GM19328 (cell line): ENCODE data around the gene SLC28A3.

Source experiments
- ATAC-seq: cut with Tn5 transposase; IDR thresholded peaks from one replicate; pipeline ENCODE4 v1.9.1; 2021; ENCODE audit warnings: mild to moderate bottlenecking, moderate library complexity; ENCODE audit not compliant: unreplicated experiment

Gene SLC28A3

DNA sequence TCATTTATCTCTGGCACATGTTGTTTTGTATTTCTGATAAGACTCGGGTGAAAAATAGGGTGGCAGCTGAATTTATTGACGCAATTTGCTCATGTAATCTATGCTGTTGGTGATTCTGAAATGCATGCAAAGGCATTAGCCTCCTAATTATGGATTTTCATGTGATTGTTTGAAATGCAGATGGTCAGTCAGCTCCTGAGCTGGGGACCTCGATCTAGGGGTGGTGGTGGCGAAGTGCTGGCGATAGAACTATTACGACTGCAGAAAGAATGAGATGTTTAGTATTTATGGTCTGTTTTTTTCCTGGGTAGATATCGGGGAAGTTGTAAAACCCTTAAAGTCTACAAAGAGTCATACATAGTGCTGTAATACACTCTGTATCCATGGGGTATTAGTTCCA lies 88.6 kb downstream of the SLC28A3 start:
- ATAC-seq: no peak

- ATAC-seq: no peak
Measured at GRCh38 chr9:84241817-84242373, 98.7 kb downstream of the SLC28A3 start.

DNA sequence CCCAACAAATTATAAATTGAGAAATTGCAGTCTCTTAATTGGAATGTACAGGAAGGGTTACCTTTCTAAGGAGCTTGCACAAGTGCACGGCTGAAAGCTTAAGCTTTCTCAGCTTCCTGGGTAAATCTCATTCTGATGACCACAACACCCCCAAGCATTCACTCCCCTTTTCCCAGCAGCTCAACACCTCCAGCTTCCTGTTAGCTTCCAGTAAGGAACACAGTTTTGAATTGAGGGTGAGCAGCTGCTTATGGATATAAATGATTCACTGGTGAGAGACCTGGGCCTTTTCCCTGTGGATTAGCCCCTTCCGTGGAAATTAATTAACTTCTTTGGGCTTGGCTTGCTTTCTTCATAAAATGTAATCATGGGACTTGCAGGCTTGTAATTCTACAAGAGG lies 101.2 kb downstream of the SLC28A3 start:
- ATAC-seq: no peak

DNA sequence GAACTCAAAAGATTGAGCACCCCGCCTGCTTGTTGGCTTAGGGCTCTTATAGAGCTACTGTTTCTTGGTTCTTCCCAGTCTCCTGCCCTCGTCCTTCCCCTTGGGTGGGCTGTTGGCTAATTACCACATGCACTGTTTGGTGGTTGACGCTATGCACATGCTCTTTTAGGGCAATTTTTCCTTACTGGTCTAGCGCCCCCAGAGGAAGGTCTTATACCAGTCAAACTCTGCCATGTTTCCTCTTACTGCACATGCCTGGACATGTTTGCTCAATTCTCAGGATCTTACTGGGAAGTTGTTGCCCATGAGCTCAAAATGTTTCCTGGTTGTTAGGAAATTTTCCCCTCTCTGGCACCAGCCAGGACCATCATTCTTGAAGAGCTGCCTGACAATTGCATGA lies 101.9 kb downstream of the SLC28A3 start:
- ATAC-seq: no peak

GRCh38 chr9:84235511-84235910 lies 105.0 kb downstream of the SLC28A3 start:
- ATAC-seq: no peak

GRCh38 chr9:84230355-84231145 lies 110.0 kb downstream of the SLC28A3 start:
- ATAC-seq: no peak

- no peak for ATAC-seq
Measured at GRCh38 chr9:84229191-84229590, 111.4 kb downstream of the SLC28A3 start.

GRCh38 chr9:84228130-84228720 lies 112.3 kb downstream of the SLC28A3 start:
- no peak for ATAC-seq

GRCh38 chr9:84226126-84226525 lies 114.4 kb downstream of the SLC28A3 start:
- ATAC-seq: no peak
